OCI-LY3 (cell line): ENCODE results near the gene FRMPD2.

ENCODE experiments used
- EZH2phosphoT487 ChIP-seq: fragments of 200-600 bp; shearing (Covaris generic); IDR thresholded peaks from 2 replicates; pipeline ENCODE4 v1.6.1; 2018; ENCODE audit warnings: antibody characterized with exemption, mixed run types, low read depth
- TF ChIP-seq, protein P1 (sequence below): fragments of 200-600, 300-600 bp; sonication (generic); IDR thresholded peaks from 2 replicates; pipeline ENCODE4 v1.5.1; 2014; ENCODE audit warnings: antibody characterized with exemption, low read length, low read depth

DNA sequence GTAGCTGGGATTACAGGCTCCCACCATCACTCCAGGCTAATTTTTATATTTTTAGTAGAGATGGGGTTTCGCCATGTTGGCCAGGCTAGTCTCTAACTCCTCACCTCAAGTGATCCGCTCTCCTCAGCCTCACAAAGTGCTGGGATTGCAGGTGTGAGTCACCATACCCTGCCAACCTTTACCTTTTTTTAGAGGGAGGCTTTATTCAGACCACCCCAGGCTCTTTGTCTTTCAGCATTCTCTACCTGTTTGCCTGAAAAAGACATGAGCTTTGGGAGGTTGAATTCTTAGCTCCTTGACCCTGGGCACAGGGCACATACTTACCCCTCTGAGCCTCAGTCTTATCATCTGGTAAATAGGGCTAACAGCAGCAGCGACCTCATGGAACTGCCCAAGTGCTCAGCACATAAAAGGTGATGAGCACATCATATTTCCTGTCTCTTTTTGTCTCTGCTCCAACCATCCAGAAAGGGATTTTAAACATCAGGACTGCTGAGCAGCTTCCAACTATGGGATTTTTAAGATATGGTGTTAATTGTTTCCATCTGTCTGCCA is 17.0 kb downstream of the FRMPD2 start:
- TF ChIP-seq, protein P1, sequence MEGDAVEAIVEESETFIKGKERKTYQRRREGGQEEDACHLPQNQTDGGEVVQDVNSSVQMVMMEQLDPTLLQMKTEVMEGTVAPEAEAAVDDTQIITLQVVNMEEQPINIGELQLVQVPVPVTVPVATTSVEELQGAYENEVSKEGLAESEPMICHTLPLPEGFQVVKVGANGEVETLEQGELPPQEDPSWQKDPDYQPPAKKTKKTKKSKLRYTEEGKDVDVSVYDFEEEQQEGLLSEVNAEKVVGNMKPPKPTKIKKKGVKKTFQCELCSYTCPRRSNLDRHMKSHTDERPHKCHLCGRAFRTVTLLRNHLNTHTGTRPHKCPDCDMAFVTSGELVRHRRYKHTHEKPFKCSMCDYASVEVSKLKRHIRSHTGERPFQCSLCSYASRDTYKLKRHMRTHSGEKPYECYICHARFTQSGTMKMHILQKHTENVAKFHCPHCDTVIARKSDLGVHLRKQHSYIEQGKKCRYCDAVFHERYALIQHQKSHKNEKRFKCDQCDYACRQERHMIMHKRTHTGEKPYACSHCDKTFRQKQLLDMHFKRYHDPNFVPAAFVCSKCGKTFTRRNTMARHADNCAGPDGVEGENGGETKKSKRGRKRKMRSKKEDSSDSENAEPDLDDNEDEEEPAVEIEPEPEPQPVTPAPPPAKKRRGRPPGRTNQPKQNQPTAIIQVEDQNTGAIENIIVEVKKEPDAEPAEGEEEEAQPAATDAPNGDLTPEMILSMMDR = no peak
- no peak for TF ChIP-seq EZH2phosphoT487
